Neural cell (in vitro differentiated cells): ENCODE data around the gene HAP1. TPM values are rescaled to one million over a fixed set of nuclear protein-coding genes. Genes with fewer than 3 reads are reported as not detected.

Source experiments
- H2AFZ ChIP-seq: fragments of 200-600, 300-800 bp; sonication (generic), shearing (Covaris generic); 2 replicates; pipeline ENCODE4 v1.6.0; 2014; ENCODE audit warnings: low read depth, mild to moderate bottlenecking, antibody characterized with exemption, low read length, moderate library complexity
- H3F3A ChIP-seq: fragments of 200-600 bp; shearing (Covaris generic); 2 replicates; pipeline ENCODE4 v1.6.1; 2016; ENCODE audit warnings: mild to moderate bottlenecking, moderate library complexity, mixed read lengths, antibody characterized with exemption, low read length; ENCODE audit not compliant: insufficient read depth, poor library complexity, severe bottlenecking
- H3K27ac ChIP-seq: fragments of 200-600, 300-800 bp; sonication (generic), shearing (Covaris generic); 2 replicates; pipeline ENCODE4 v1.5.1; 2014; ENCODE audit warnings: mild to moderate bottlenecking, low read length, moderate library complexity
- H3K27me3 ChIP-seq: fragments of 300-800, 200-600 bp; sonication (generic), shearing (Covaris generic); 2 replicates; pipeline ENCODE4 v1.6.0; 2014; ENCODE audit warnings: mild to moderate bottlenecking, low read depth, low read length, moderate library complexity; ENCODE audit not compliant: insufficient read depth
- H3K36me3 ChIP-seq: fragments of 300-800, 200-600 bp; sonication (generic), shearing (Covaris generic); 2 replicates; pipeline ENCODE4 v1.5.1; 2014; ENCODE audit warnings: mild to moderate bottlenecking, antibody characterized with exemption, low read length, moderate library complexity; ENCODE audit not compliant: insufficient read depth
- H3K4me2 ChIP-seq: fragments of 300-800, 200-600 bp; sonication (generic), shearing (Covaris generic); 2 replicates; pipeline ENCODE4 v1.6.0; 2014; ENCODE audit warnings: mild to moderate bottlenecking, low read length
- H3K4me3 ChIP-seq: fragments of 300-800, 200-600 bp; sonication (generic), shearing (Covaris generic); 2 replicates; pipeline ENCODE4 v1.5.1; 2014; ENCODE audit warnings: mild to moderate bottlenecking, low read length, moderate library complexity
- H3K79me2 ChIP-seq: fragments of 200-600 bp; shearing (Covaris generic); replicated peaks from 2 replicates; pipeline ENCODE4 v1.6.0; 2014; ENCODE audit warnings: mild to moderate bottlenecking, low read length, moderate library complexity; ENCODE audit not compliant: insufficient read depth
- H3K9ac ChIP-seq: fragments of 300-800, 200-600 bp; sonication (generic), shearing (Covaris generic); 2 replicates; pipeline ENCODE4 v1.6.1; 2016; ENCODE audit warnings: mild to moderate bottlenecking, low read length, mixed read lengths
- H3K9me2 ChIP-seq: fragments of 200-600 bp; shearing (Covaris generic); 2 replicates; pipeline ENCODE4 v1.6.1; 2016; ENCODE audit warnings: mild to moderate bottlenecking, low read length, mixed read lengths; ENCODE audit not compliant: insufficient read depth
- H3K9me3 ChIP-seq: fragments of 200-600, 300-800 bp; sonication (generic), shearing (Covaris generic); 2 replicates; pipeline ENCODE4 v1.6.1; 2016; ENCODE audit warnings: mild to moderate bottlenecking, mixed run types, low read length, moderate library complexity, mixed read lengths
- H4K20me1 ChIP-seq: fragments of 200-600 bp; shearing (Covaris generic); 2 replicates; pipeline ENCODE4 v1.6.1; 2016; ENCODE audit warnings: mild to moderate bottlenecking, mixed run types; ENCODE audit not compliant: insufficient read depth
- CTCF ChIP-seq: fragments of 450-650 bp; IDR thresholded peaks from 2 replicates; pipeline ENCODE4 v1.5.1; 2014; ENCODE audit warnings: antibody characterized with exemption, mild to moderate bottlenecking, moderate library complexity; ENCODE audit not compliant: poor library complexity, severe bottlenecking
- EP300 ChIP-seq: fragments of 450-650 bp; conservative IDR thresholded peaks from 2 replicates; pipeline ENCODE4 v1.6.1; 2014; ENCODE audit warnings: antibody characterized with exemption, mild to moderate bottlenecking, moderate library complexity; ENCODE audit not compliant: poor library complexity, severe bottlenecking
- EZH2 ChIP-seq: fragments of 200-600, 300-800 bp; shearing (Covaris generic), sonication (generic); IDR thresholded peaks from 2 replicates; pipeline ENCODE4 v1.6.1; 2014; ENCODE audit warnings: antibody characterized with exemption, low read length, borderline replicate concordance, mild to moderate bottlenecking; ENCODE audit not compliant: insufficient read depth, poor library complexity, severe bottlenecking
- MXI1 ChIP-seq: fragments of 450-650 bp; conservative IDR thresholded peaks from 2 replicates; pipeline ENCODE4 v1.6.1; 2014; ENCODE audit warnings: antibody characterized with exemption, mild to moderate bottlenecking; ENCODE audit not compliant: poor library complexity, severe bottlenecking
- POLR2AphosphoS5 ChIP-seq: IDR thresholded peaks from 2 replicates; pipeline ENCODE4 v1.6.1; 2012
- RAD21 ChIP-seq: fragments of 450-650 bp; conservative IDR thresholded peaks from 2 replicates; pipeline ENCODE4 v1.6.1; 2014; ENCODE audit warnings: antibody characterized with exemption, mild to moderate bottlenecking, moderate library complexity
- SMC3 ChIP-seq: fragments of 450-650 bp; conservative IDR thresholded peaks from 2 replicates; pipeline ENCODE4 v1.6.1; 2014; ENCODE audit warnings: antibody characterized with exemption, mild to moderate bottlenecking, moderate library complexity; ENCODE audit not compliant: poor library complexity
- TAF1 ChIP-seq: IDR thresholded peaks from 2 replicates; pipeline ENCODE4 v1.6.1; 2012; ENCODE audit warnings: low read depth
- polyA plus RNA-seq: library from polyadenylated mRNA; depleted of rRNA; stranded (reverse); fragments of >200 nt; gene quantifications from 2 replicates; pipeline ENCODE4 v1.2.3, GENCODE V29; 2014
- TF ChIP-seq, protein P1 (sequence below): IDR thresholded peaks from 2 replicates; pipeline ENCODE4 v1.6.1; 2012; ENCODE audit warnings: borderline replicate concordance

Gene HAP1
- polyA plus RNA-seq, 1 donor from 2014 or later, result 0.79 TPM

- Histone ChIP-seq H3K4me3 (no peak overlapping the region), H4K20me1 (no peaks in the 10 kb centered on the region), H3K9me3 (no peaks in the 10 kb centered on the region), H3K27me3 (no peaks in the 10 kb centered on the region), H3K9ac (no peak overlapping the region), H3K79me2 (no peaks in the 10 kb centered on the region), H3K4me2 (no peak overlapping the region), H3F3A (no peaks in the 10 kb centered on the region), H3K27ac (no peak overlapping the region), H2AFZ (no peak overlapping the region), H3K9me2 (no peaks in the 10 kb centered on the region), H3K36me3 (peaks cover 6% of the 10 kb centered on the region)
- no peak for TF ChIP-seq TAF1
- TF ChIP-seq, protein P1, sequence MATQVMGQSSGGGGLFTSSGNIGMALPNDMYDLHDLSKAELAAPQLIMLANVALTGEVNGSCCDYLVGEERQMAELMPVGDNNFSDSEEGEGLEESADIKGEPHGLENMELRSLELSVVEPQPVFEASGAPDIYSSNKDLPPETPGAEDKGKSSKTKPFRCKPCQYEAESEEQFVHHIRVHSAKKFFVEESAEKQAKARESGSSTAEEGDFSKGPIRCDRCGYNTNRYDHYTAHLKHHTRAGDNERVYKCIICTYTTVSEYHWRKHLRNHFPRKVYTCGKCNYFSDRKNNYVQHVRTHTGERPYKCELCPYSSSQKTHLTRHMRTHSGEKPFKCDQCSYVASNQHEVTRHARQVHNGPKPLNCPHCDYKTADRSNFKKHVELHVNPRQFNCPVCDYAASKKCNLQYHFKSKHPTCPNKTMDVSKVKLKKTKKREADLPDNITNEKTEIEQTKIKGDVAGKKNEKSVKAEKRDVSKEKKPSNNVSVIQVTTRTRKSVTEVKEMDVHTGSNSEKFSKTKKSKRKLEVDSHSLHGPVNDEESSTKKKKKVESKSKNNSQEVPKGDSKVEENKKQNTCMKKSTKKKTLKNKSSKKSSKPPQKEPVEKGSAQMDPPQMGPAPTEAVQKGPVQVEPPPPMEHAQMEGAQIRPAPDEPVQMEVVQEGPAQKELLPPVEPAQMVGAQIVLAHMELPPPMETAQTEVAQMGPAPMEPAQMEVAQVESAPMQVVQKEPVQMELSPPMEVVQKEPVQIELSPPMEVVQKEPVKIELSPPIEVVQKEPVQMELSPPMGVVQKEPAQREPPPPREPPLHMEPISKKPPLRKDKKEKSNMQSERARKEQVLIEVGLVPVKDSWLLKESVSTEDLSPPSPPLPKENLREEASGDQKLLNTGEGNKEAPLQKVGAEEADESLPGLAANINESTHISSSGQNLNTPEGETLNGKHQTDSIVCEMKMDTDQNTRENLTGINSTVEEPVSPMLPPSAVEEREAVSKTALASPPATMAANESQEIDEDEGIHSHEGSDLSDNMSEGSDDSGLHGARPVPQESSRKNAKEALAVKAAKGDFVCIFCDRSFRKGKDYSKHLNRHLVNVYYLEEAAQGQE, result no peak
- no peak for TF ChIP-seq EZH2
- TF ChIP-seq POLR2AphosphoS5, result no peak
- no peak for TF ChIP-seq CTCF
- TF ChIP-seq MXI1, result no peak
- no peak for TF ChIP-seq RAD21
- TF ChIP-seq EP300, result no peak
- TF ChIP-seq SMC3, result no peak
Observed at GRCh38 chr17:41762391-41762790, 27.9 kb upstream of the HAP1 start.

GRCh38 chr17:41760878-41761277 lies 26.4 kb upstream of the HAP1 start:
- no peak overlapping the region for H3K4me2 ChIP-seq
- no peaks in the 10 kb centered on the region for H3K79me2 ChIP-seq
- H3K4me3 ChIP-seq, result no peak overlapping the region
- TF ChIP-seq POLR2AphosphoS5 (no peak), EZH2 (no peak), CTCF (no peak), MXI1 (no peak), TAF1 (no peak), RAD21 (no peak), SMC3 (no peak), EP300 (no peak)
- TF ChIP-seq, protein P1, result no peak
- H3K9ac ChIP-seq, result no peak overlapping the region
- H3F3A ChIP-seq, result no peaks in the 10 kb centered on the region
- no peaks in the 10 kb centered on the region for H3K27me3 ChIP-seq
- H3K27ac ChIP-seq, result no peak overlapping the region
- no peaks in the 10 kb centered on the region for H3K9me3 ChIP-seq
- peaks cover 6% of the 10 kb centered on the region for H3K36me3 ChIP-seq
- H2AFZ ChIP-seq, result no peak overlapping the region
- no peaks in the 10 kb centered on the region for H3K9me2 ChIP-seq
- no peaks in the 10 kb centered on the region for H4K20me1 ChIP-seq
